ENCODE data around the gene SYAP1.

Gene SYAP1

GRCh38 chrX:16719334-16720084 is at the start of gene SYAP1:
Gene SYAP1 (plus strand): TSS chrX:16719612. CDS start chrX:16719725, 113 bp downstream.
- no peak for TF ChIP-seq CTCF (IDR thresholded peaks at IDR 0.05)

- peak; percentile 39; the same call in 1 of the 2 replicates for TF ChIP-seq CTCF (IDR thresholded peaks at IDR 0.05)
Observed at GRCh38 chrX:16671005-16671404, 48.4 kb upstream of the SYAP1 start.

- no peak for TF ChIP-seq CTCF (IDR thresholded peaks at IDR 0.05)
Observed at GRCh38 chrX:16678689-16679088, 40.7 kb upstream of the SYAP1 start.

GRCh38 chrX:16683007-16683664 is 36.3 kb upstream of the SYAP1 start:
- TF ChIP-seq CTCF (IDR thresholded peaks at IDR 0.05), result no peak

GRCh38 chrX:16687514-16687913 is 31.9 kb upstream of the SYAP1 start:
- no peak for TF ChIP-seq CTCF (IDR thresholded peaks at IDR 0.05)

- TF ChIP-seq CTCF (IDR thresholded peaks at IDR 0.05), result peak; percentile 74
Observed at GRCh38 chrX:16695079-16695676, 24.2 kb upstream of the SYAP1 start.

GRCh38 chrX:16696956-16697355 is 22.5 kb upstream of the SYAP1 start:
- no peak for TF ChIP-seq CTCF (IDR thresholded peaks at IDR 0.05)
